Measurements from ENCODE around the gene CASP9.

CASP9 gene

GRCh38 chr1:15524021-15524282 lies at the start of gene CASP9:
CASP9 (minus strand) TSS chr1:15524215; CDS start chr1:15524200, 15 bp downstream.
- H3K27ac ChIP-seq: peak within 1 kb of the TSS; percentile 94
- no peak for TF ChIP-seq ZFX (IDR thresholded peaks at IDR 0.05; ENCODE audit: borderline replicate concordance)
- TF ChIP-seq CTCF (IDR thresholded peaks at IDR 0.05): no peak

GRCh38 chr1:15573477-15573876 lies 49.5 kb upstream of the CASP9 start:
- H3K27ac ChIP-seq: no peak overlapping the region
- TF ChIP-seq ZFX (IDR thresholded peaks at IDR 0.05; ENCODE audit: borderline replicate concordance) (no peak), CTCF (IDR thresholded peaks at IDR 0.05) (no peak)

GRCh38 chr1:15571266-15571665 lies 47.3 kb upstream of the CASP9 start:
- H3K27ac ChIP-seq: no peak overlapping the region
- TF ChIP-seq CTCF (IDR thresholded peaks at IDR 0.05) (no peak), ZFX (IDR thresholded peaks at IDR 0.05; ENCODE audit: borderline replicate concordance) (no peak)

GRCh38 chr1:15570861-15571260 lies 46.8 kb upstream of the CASP9 start:
- H3K27ac ChIP-seq: no peak overlapping the region
- TF ChIP-seq CTCF (IDR thresholded peaks at IDR 0.05): no peak
- TF ChIP-seq ZFX (IDR thresholded peaks at IDR 0.05; ENCODE audit: borderline replicate concordance): no peak

- TF ChIP-seq ZFX (IDR thresholded peaks at IDR 0.05; ENCODE audit: borderline replicate concordance): no peak
- TF ChIP-seq CTCF (IDR thresholded peaks at IDR 0.05): no peak
- no peak overlapping the region for H3K27ac ChIP-seq
These were observed 44.5 kb upstream of the CASP9 start for GRCh38 chr1:15568387-15569073.

GRCh38 chr1:15559189-15559810 lies 35.3 kb upstream of the CASP9 start:
- TF ChIP-seq CTCF (IDR thresholded peaks at IDR 0.05): no peak
- TF ChIP-seq ZFX (IDR thresholded peaks at IDR 0.05; ENCODE audit: borderline replicate concordance): no peak
- peak overlapping the region; percentile 53 for H3K27ac ChIP-seq

GRCh38 chr1:15558516-15558915 lies 34.5 kb upstream of the CASP9 start:
- peak overlapping the region; percentile 53 for H3K27ac ChIP-seq
- TF ChIP-seq ZFX (IDR thresholded peaks at IDR 0.05; ENCODE audit: borderline replicate concordance) (no peak), CTCF (IDR thresholded peaks at IDR 0.05) (no peak)
